ENCODE results near the gene INPP4A. TPM values are rescaled to one million over a fixed set of nuclear protein-coding genes. Genes with fewer than 3 reads are reported as not detected.

The INPP4A gene
- total and polyA plus RNA-seq, 10 of the 15 experiments (the other 5 are each of a cell fraction or from before 2014, with no cell fraction given) = 4.7 to 62.3 (median 36.9) TPM

DNA sequence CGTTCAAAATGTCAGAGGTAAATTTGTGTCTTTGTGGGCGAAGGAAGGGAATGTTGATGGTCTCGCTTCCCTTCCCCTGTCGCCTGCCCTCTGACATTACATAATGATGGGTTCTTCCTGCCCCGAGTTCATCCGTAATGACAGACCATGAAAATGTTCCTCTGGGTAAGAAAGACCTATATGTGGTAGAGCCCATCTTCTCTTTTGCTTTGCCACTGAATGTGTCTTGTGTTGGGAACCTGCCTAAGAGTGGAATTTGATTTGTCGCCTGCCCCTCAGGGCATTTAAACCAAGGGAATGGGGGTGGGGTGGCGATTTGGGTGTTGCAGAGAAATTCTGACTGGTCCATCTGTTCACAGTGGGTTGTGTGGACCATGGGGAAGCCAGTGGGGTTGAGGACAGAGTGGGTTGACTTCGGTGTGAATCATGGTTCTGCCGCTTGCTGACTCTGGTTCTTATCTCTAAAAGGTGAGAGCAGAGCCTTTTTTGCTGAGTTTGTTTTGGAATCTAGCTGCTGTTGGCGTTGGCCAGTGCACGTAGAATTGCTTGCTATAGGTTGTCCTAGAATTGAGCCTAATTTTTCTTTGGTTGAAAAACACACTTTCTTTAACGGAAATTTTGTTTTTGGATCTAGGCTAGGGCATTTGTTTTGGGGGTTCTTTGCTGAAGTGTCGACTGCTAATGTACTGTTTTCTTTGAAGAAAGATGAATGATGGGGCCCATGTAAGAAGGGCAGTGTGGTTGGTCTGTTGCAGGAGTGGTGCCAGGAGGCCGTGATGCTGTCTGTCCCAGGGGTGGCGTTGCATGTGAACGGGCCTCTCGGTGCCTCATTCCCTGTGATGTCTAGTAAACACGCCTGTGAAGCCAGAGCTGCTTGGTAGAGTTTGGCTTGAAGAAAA is 1.3 kb downstream of the INPP4A start (continued):
- TF ChIP-seq PAX8 (IDR thresholded peaks at IDR 0.05) (no peak), ETV6 (conservative IDR thresholded peaks at IDR 0.05 in 1 of 2, IDR thresholded peaks at IDR 0.05 in 1 of 2; ENCODE audit: borderline replicate concordance in 1 of 2, low read depth in 1 of 2) (no peak), HCFC1 (IDR thresholded peaks at IDR 0.05; ENCODE audit: low read length) (no peak), CEBPB (IDR thresholded peaks at IDR 0.05; ENCODE audit: borderline replicate concordance in 1 of 2, low read depth in 2 of 2, low read length in 2 of 2) (no peak), TCF7 (IDR thresholded peaks at IDR 0.05; ENCODE audit: borderline replicate concordance) (no peak), RCOR1 (conservative IDR thresholded peaks at IDR 0.05; ENCODE audit: low read depth, low read length) (no peak), SRF (IDR thresholded peaks at IDR 0.05; ENCODE audit: low read depth in 2 of 2, low read length in 2 of 2) (no peak), ESRRA (IDR thresholded peaks at IDR 0.05; ENCODE audit: low read length) (no peak), SMAD1 (IDR thresholded peaks at IDR 0.05; ENCODE audit: low read depth, partially characterized antibody) (no peak), BACH1 (IDR thresholded peaks at IDR 0.05; ENCODE audit: borderline replicate concordance) (no peak), BCL11A (IDR thresholded peaks at IDR 0.05; ENCODE audit: low read depth, low read length) (no peak), CHD1 (IDR thresholded peaks at IDR 0.05; ENCODE audit: low read depth, low read length) (no peak), GABPA (IDR thresholded peaks at IDR 0.05; ENCODE audit: low read depth) (no peak), WRNIP1 (IDR thresholded peaks at IDR 0.05; ENCODE audit: borderline replicate concordance, low read depth, low read length) (peak; percentile 67; the same call in 1 of the 2 replicates), CBX5 (IDR thresholded peaks at IDR 0.05; ENCODE audit: low read depth) (no peak), RFX5 (IDR thresholded peaks at IDR 0.05; ENCODE audit: low read depth, low read length) (no peak)
- TF ChIP-seq, protein P1, sequence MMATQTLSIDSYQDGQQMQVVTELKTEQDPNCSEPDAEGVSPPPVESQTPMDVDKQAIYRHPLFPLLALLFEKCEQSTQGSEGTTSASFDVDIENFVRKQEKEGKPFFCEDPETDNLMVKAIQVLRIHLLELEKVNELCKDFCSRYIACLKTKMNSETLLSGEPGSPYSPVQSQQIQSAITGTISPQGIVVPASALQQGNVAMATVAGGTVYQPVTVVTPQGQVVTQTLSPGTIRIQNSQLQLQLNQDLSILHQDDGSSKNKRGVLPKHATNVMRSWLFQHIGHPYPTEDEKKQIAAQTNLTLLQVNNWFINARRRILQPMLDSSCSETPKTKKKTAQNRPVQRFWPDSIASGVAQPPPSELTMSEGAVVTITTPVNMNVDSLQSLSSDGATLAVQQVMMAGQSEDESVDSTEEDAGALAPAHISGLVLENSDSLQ (IDR thresholded peaks at IDR 0.05) = peak; percentile 7; the same call in 1 of the 2 replicates
- TF ChIP-seq, protein P2, sequence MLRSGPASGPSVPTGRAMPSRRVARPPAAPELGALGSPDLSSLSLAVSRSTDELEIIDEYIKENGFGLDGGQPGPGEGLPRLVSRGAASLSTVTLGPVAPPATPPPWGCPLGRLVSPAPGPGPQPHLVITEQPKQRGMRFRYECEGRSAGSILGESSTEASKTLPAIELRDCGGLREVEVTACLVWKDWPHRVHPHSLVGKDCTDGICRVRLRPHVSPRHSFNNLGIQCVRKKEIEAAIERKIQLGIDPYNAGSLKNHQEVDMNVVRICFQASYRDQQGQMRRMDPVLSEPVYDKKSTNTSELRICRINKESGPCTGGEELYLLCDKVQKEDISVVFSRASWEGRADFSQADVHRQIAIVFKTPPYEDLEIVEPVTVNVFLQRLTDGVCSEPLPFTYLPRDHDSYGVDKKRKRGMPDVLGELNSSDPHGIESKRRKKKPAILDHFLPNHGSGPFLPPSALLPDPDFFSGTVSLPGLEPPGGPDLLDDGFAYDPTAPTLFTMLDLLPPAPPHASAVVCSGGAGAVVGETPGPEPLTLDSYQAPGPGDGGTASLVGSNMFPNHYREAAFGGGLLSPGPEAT (IDR thresholded peaks at IDR 0.05; ENCODE audit: low read depth) = no peak
- TF ChIP-seq, protein P3, sequence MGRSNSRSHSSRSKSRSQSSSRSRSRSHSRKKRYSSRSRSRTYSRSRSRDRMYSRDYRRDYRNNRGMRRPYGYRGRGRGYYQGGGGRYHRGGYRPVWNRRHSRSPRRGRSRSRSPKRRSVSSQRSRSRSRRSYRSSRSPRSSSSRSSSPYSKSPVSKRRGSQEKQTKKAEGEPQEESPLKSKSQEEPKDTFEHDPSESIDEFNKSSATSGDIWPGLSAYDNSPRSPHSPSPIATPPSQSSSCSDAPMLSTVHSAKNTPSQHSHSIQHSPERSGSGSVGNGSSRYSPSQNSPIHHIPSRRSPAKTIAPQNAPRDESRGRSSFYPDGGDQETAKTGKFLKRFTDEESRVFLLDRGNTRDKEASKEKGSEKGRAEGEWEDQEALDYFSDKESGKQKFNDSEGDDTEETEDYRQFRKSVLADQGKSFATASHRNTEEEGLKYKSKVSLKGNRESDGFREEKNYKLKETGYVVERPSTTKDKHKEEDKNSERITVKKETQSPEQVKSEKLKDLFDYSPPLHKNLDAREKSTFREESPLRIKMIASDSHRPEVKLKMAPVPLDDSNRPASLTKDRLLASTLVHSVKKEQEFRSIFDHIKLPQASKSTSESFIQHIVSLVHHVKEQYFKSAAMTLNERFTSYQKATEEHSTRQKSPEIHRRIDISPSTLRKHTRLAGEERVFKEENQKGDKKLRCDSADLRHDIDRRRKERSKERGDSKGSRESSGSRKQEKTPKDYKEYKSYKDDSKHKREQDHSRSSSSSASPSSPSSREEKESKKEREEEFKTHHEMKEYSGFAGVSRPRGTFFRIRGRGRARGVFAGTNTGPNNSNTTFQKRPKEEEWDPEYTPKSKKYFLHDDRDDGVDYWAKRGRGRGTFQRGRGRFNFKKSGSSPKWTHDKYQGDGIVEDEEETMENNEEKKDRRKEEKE (IDR thresholded peaks at IDR 0.05) = no peak

All from GM12878 (cell line).